Measurements from ENCODE around the gene BATF3.

BATF3 gene

DNA sequence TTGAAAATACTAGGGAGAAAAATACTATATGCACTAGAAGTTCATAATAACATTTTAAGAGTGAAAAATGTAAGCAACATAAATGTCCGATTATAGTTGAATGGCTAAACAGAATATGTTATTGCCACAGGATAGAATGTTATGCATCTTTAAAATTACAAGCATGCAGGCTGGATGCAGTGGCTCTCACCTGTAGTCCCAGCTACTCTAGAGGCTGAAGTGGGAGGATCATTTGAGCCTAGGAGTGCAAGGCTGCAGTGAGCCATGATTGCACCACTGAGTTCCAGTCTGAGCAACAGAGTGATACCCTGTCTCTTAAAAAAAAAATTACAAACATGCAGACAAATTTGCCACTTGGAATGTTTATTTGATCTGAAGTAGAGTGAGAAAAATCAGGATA, 3.0 kb upstream of the BATF3 start:
- DNase-seq, result no peak

DNA sequence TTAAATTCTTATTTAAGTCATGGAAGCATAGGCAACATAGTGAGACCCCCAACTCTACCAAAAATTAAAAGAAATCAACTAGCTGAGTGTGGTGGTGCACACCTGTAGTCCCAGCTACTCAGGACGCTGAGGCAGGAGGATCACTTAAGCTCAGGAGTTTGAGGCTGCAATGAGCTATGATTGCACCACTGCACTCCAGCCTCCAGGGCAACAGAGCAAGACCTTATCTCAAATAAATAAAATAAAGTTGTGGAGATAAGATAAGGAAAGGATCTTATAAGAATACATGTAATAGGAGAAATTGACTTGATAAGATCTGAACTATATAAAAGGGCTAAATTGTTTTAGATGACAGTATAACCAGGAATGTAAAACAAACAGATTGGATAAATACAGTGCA, 2.3 kb upstream of the BATF3 start:
- no peak for DNase-seq

DNA sequence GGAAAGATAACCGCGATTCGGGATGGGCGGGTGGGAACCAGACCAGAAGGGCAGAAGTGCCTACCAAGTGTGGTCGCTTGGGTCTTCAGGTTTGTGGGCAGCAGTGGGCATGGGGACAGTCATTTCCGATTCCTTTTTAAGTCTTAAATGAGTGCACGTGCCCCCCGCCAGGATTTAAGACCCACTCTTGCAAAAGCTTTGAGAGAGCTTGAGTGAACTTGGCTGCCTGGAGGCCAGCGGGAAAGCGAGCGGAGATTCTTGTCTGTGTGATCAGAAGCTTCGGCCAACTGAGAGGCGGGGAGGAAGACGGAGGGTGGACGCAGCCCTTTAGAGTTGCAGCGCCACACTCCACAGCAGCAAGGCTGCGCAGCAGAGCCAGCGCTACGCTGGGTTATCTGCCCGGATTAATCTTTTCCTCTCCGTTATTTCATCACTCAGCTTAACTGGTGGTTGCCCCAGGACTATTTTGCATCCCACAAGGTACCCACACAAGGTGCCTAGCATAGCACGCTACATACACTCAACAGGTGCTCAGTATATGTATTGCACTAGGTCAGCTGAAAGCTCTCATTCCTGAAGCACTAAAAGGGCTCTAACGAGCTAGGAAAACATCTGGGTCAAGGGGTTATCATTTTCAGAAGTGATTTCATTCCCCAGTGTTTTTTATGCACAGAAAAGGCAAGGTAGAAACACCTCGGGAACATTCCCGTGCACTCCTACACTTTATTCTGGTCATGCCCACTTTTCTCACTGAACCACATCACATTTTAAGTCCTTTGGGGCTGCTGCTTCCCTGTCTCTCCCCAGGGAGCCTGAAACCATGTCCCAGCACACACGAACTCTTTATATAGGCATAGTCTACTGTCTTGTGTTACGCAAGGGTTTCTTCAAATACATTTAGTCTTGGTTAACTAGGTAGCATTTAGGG, 1.5 kb upstream of the BATF3 start:
- DNase-seq, result peak; percentile 48

DNA sequence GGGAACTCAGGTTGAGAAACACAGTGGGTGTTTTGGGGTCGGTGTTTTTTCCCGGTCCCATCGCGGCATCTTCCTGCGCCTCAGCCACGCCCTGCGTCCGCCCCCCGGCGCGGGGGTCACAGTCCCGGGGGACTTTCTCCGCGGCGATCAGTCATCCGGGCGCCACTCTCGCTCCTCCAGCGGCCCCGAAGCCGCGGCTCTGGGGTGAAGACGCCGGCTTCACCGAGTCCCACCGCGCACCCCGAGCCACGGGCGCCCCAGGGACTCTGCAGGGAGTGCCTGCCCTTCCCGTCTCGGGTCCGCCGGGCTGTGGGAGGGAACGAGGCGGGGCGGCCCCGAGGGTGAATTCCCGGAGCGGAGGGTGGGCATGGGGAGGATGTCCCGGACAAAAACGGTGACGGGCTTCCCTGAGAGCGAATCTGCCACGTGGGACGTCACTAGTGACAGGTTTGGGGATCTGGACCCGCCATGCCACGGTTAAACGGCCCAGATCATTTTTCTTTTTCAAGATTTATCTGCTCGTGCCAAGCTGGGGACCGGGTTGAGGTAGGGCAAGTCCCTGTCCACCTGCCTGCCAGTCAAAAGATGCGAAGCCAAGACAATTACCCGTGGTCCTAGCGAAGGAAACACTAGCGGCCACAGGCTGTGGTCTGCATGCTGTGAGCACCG, 717 bp upstream of the BATF3 start:
- DNase-seq, result peak; percentile 68

DNA sequence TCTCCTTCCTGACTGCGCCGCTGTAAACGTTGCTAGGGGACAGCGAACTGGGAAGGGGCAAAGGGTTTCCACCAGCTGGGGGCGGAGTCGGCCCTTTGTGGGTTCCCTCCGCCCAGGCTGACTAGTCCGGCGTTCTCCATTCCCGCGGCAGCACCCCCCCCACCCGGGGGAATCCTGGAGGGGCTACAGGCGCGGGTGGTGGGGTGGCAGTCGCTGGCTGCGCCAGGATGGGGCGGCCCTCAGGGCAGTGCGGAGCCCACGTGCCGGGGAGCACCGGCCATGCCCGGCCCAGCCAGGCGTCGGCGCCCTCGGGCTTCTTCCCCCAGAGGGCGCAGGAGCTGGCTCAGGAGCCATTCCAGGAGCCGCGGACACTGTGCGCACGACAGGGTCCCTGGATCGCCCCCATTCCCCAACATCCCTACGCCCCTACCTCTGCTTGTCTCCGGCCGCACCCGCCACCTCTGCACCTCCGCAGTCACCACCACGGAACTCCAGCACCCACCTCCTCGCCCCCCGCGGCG, 476 bp downstream of the BATF3 start:
- DNase-seq, result peak; percentile 65

DNA sequence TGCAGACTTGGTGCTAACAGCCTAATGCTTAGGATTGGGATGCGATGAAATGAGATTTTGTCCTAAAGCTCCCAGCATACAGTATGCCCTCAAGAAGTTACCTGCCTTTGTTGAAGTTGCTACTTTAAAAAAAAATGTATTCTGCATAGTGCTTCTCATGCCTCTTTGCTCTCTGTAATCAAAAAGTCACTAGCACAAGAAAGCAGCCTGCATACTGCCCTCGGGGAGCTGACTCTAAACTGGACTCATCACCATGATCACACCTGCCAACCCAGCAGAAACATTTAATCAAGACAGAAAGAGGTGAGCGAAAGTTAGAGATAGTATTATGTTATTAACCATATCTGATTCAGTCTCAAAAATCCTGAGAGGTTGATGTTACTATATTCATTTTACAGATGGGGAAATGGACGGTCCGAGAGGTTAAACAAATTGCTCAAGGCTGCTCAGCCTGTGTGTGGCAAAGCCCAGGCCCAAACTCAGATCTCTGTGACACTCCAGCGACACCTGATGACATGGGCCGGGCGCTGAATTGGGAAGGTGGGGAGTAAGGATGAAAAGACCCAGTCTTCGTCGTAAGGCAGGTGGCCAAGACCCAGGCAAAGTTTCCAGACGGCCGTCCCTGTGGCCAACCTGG, 1.1 kb downstream of the BATF3 start:
- no peak for DNase-seq

DNA sequence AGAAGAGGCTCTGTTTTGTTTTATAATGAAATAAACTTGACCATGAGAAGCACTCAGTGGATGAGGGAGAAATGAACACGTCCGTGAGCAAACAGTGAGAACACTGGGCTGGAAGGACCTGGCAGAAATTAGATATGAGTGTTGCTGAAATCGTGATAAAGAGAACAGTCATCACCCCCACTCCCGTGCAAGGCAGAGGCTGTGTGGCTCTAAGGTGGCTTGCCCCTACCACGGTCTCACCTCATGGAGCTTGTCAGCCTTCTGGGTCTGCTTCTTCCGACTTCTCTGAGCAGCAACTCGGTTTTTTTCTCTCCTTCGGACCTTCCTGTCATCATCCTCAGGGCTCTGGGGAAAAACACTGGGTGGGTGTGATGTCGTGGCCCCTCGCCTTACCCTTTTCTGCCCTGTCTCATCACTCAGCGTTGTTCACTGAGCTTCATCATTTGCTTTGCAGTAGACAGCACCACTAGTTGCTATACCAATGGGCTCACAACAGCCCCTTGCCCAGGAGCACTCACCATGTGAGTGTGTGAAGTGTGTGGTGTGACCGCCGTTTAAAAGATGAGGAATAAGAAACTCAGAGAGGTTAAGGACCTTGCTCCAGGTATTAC, 2.8 kb downstream of the BATF3 start:
- DNase-seq, result no peak

DNA sequence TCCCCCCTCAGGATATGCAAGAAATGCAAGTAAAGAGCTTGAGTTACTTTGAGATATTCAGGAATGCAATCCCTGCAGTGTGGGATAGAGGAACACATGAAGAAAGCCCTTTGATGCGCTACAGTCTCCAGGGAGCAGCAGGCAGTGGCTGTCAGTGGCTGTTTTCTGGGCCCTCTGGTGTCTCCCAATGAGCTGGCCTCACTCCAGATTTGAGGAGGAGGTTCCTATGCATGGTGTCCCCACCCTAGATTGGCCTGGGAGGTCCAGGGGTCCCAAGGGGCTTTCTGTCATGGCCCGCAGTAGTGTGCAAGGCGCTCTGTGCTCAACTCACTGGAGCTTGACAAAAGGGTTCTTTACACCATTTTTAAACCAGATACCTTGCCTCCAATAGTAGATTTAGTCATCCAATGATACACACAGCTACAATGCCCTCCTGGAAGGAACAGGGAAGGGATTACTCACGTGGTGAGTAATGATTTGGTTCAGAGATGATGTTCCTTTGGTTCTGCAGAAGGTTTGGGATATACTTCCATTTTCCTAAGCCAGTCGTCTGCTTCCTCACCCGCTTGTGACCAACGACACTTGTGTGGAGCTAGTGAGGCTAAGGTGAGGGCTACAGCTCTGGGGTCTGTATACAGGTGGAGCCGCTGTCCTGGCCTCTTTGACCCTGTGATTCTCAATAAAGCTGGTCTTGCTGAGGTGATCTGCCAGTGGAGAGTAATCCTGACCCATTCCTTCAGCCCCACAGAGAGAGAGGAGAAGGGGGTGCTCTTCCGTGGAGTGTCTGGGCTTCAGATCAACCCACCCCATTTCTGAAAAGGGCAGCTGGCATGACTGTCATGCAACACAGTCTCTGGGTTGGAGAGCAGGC, 6.6 kb downstream of the BATF3 start:
- DNase-seq, result no peak

DNA sequence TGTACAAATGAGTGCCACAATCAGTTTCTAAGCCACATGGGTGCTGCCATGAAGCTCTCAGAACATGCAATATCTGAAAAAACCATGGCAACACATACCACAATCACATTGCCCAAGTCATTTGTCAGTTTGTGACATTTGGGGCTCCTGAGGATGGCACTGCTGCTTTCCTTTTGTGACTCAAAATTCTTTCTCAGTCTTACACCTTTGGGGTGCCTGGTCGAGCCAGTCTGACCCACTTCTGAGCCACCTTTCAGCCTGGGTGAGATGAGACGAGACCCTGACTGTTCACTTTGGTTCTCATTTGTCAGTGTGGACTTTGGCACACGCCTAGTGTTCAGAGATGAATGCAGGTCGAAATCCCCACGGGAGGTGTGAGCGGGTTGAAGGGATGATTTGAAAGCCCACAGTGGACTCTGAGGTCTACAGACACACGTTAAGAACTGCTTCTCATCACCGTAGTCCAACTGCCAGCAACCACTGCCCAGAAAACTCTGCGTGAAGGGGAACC, 8.0 kb downstream of the BATF3 start:
- no peak for DNase-seq

DNA sequence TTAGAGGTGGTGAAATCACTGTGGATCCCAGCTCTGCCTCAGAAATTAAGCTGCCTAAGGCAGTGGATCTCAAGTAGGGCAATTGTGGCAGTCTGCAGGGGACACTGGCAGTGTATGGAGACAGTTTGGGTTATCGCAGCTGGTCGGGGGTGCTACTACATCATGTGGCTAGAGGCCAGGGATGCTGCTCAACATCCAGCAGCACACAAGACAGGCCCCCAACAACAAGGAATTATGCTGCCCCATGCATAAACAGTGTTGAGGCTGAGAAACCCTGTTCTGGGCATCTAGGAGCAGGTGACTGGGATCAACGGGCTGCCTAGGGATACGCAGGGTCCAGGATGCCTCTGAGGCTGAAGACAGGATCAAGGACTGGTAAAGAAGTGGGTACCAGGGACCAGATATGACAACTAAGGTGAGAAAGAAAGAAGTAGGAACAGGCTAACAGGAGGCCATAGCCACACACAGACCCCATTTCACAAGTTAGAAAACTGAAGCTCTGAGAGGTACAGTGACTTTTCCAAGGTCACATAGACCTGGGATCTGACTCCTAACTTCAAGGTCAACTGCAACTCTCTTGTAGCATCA, 8.7 kb downstream of the BATF3 start:
- DNase-seq, result no peak

DNA sequence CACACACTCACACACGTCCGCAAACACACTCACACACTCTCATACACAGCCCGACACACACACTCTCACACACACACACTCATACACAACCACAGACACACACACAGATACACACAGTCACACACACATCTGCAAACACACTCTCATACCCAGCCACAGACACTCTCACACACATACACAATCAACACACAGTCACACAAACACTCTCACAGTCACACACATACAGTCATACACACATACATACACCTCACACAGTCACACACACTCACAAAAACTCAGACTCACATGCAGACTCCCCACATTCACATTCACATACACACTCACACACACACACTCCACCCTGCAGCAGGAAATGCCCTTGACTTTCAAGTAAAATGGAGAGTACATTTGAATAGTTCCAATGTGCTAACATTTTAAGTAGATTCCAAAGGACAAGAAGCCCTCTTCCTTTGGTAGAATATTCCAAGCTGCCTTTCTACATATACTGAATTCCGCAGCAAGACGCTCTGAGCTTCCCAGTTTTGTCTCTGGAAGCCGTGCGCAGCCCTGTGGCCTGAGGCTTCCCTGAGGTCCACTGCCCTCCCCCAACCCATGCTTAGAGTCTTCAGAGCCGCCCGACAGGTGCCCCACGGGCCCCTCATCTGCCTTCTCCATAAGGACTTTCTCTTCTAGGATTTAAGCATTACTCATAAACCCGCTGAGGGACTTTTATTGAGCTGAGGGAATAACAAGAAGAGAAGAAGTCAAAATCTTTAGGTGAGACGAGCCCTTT, 9.7 kb downstream of the BATF3 start:
- no peak for DNase-seq

DNA sequence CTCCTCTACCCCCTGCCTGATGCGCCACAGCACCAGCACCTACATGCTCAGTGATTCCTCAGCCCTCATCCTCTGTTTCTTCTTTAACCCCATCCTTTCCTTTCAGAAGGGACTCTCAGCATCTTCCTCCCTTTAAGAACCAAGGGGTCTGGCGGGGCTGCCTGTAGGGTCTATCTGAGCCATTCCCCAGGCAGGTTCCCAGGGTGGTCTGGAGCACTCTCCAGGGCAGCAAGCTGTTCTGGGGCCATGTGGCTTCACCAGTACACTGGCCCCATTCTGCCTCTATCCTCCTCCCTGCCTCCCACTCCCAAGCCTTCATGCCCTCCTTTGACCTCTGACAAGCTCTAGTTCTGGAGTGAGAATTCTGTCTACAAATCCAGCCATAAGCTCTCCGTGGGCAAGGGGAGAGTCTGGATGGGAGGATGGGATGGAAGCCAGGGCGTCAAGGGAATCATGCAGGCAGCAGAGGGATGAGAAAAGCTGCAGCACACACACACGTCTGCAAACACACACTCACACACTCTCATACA, 10.4 kb downstream of the BATF3 start:
- no peak for DNase-seq

DNA sequence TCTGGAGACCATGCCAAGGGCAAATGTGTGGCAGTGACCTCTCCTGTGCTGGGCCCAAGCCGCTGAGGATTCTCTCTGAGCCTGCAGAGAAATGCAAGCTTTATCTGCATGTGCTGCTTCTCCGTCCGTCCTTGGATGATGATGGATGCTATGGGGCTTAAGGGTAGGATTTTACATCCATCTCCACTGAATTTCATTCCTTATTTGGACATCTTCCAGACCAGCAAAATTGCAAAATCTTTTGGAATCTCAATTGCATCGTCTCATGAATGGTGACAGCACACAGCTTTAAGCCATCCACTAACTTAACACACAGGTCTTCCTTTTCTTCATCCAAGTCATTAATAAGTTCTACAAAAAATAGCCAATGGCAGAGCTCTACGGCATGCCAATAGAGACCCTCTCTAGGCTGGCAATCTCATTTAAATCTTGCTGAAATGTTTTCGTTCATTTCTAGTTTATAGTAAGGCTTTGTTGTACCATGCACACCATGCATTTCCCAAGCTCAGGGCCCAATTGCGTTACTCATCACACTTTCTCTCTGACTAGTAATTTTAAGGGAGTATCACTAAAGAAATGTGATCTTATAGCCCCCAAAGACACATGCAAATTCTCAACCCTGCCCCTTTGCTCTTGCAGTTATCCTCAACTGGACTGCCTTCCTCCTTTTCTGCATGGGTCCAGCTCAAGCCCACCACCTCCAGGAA, 11.1 kb downstream of the BATF3 start:
- DNase-seq, result no peak

DNA sequence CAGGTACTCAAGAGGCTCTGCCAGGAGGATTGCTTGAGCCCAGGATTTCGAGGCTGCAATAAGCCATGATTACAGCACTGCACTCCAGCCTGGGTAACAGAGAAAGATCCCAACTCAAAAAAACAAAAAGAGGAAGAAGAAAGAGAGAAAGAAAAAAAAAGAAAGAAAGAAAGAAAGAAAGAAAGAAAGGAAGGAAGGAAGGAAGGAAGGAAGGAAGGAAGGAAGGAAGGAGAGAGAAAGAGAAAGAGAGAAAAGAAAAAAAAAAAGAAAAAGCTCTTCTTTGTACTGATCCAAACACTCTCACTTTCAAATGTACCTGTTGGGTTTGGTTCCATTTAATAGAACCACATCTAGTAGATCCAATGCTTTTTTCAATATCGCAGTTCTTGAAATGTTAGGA, 11.8 kb downstream of the BATF3 start:
- no peak for DNase-seq

DNA sequence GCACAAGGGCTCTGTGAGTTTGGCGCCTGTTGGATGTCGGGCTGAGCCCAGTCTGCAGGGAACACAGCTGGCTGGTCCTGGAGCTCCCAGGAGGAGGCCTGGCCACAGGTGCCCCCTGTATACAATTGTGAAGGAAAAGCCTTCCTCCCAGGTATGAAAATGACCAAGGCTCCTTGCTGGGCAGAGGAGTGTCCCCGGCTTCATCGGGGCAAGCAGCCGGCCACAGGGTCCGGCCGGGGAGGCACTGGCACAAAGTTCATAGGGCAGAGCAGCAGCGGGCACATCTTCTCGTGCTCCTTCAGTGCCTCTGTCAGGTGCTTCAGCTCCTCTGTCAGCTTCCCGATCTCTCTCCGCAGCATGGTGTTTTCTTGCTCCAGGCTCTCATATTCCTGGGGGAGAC, 13.0 kb downstream of the BATF3 start:
- no peak for DNase-seq

DNA sequence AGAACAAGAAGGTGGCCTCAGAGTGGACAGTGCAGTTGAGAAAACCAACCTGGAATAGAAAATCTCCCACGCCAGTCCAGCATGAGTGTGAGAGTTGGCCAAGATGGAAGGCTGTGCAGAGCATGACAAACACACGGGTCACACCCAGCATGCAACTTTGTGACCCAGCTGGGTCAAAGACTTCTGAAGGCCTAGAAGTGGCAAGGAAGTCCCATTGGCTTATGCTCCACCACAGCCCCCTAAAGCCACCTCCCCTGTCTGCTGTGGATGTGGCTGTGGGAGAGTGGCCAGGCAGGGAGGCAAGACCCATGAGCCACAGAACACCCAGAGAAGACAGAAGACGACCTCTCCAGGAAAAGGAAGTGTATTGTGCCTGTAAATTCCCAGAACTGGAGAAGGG, 13.6 kb downstream of the BATF3 start:
- DNase-seq, result no peak

DNA sequence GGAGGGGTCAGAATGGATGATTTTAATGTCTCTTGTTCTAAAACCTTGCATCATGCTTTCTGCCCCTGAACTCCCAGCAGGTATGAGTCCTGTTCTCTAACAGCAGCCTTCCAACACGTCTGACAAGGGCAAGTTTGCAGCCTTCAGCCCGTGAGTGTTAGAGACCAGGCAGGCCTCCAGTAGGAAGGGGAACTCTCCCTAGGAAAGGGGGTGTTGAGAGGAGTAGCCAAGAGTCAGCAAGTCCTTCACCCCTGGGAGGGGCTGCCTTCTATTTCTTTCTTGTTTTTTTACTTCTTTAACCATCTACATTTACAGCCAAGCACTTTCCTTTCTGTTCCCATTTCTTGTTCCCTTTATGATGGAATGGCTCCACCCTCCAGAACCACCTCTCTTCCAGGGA, 14.2 kb downstream of the BATF3 start:
- no peak for DNase-seq

DNA sequence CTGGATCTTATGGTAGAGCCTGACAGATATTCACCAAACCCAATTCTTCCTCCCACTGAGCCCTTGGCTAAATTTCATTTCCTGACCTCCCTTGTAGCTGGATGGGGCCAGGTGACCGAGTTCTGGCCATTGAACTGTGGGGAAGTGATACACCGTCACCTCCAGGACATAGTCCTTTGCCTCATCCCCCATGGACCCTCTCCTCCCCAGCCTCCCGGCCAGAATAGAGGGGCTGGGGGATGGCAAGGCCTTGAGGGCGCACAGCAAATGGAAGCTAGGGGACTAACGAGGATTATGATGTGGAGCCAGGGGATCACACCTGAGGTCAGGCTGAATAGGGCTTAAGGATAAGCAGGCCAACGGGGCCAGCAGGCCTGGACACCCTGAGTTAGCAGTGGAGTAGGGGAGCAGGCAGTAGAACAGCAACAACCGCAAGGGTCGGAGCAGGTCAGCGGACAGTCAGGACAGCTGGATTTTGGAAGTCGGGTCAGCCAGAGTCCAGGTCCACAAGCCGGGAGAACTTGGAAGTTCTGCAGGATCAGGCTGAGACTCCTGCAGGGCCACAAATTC, 15.0 kb downstream of the BATF3 start:
- DNase-seq, result no peak

DNA sequence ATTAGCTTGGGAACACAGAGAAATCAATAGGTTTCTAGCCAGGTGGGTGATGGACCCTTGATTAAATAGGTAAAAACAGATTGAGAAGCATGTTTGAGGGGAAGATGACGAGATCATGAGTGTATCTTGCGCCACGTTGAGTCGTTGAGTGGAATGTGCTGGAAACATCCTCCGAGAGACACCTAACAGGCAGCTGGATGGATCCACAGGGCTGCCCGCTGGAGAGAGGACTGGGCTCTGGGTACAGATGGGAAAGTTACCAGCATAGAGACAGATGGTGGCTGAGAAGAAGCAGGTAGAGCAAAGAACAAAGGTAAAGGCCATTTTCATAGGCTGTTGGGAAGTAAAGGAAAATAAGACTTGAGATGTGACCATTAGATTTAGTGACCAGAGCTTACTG, 15.6 kb downstream of the BATF3 start:
- no peak for DNase-seq

DNA sequence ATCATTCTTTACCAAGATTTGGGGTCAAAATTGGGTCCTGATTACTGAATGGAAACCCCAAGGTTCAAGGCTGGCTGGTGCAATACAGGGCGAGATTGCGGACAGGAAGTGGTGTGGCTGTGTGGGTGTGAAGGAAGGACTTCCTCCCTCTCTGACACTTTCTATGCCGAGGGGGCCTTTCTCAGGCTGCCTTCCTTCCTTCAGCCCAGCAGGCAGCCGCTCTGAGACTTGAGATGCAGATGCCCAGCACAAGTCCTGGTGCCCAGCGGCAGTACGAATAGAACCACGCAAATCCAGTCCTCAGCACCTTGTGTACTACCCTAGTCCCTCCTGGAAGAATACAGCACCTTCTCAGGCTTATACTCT, 16.3 kb downstream of the BATF3 start:
- no peak for DNase-seq
